HG03025 (cell line): ENCODE data around the gene SLC36A1.
"Not testable (repeated sequence)": the region's sequence is repeated elsewhere in the genome, so short reads cannot be mapped to it uniquely, and the experiment has no call there.

Experiments
- ATAC-seq: cut with Tn5 transposase; IDR thresholded peaks from one replicate; pipeline ENCODE4 v1.9.1; 2021; ENCODE audit warnings: mild to moderate bottlenecking, moderate library complexity; ENCODE audit not compliant: unreplicated experiment, low FRiP score

The SLC36A1 gene

GRCh38 chr5:151480384-151481293 lies 33.2 kb downstream of the SLC36A1 start:
- no peak for ATAC-seq

- ATAC-seq, result no peak
Observed at GRCh38 chr5:151483176-151483575, 35.8 kb downstream of the SLC36A1 start.

GRCh38 chr5:151483647-151484046 lies 36.2 kb downstream of the SLC36A1 start:
- ATAC-seq, result no peak

GRCh38 chr5:151487544-151487943 lies 40.1 kb downstream of the SLC36A1 start:
- ATAC-seq, result no peak

GRCh38 chr5:151490627-151491026 lies 43.2 kb downstream of the SLC36A1 start:
- no peak for ATAC-seq

- no peak for ATAC-seq
Observed at GRCh38 chr5:151491062-151491461, 43.7 kb downstream of the SLC36A1 start.

GRCh38 chr5:151492729-151493128 lies 45.3 kb downstream of the SLC36A1 start:
- ATAC-seq, result no peak

GRCh38 chr5:151493665-151494064 lies 46.3 kb downstream of the SLC36A1 start:
- ATAC-seq, result no peak

- no peak for ATAC-seq
Observed at GRCh38 chr5:151495320-151495719, 47.9 kb downstream of the SLC36A1 start.

GRCh38 chr5:151496041-151496484 lies 48.7 kb downstream of the SLC36A1 start:
- no peak for ATAC-seq

- ATAC-seq, result no peak
Observed at GRCh38 chr5:151497391-151498002, 50.1 kb downstream of the SLC36A1 start.

- no peak for ATAC-seq
Observed at GRCh38 chr5:151498395-151499155, 51.2 kb downstream of the SLC36A1 start.

- no peak for ATAC-seq
Observed at GRCh38 chr5:151499501-151500035, 52.2 kb downstream of the SLC36A1 start.

GRCh38 chr5:151504006-151504405 lies 56.6 kb downstream of the SLC36A1 start:
- no peak for ATAC-seq

GRCh38 chr5:151508308-151508707 lies 60.9 kb downstream of the SLC36A1 start:
- not testable (repeated sequence) for ATAC-seq

GRCh38 chr5:151509231-151509630 lies 61.8 kb downstream of the SLC36A1 start:
- no peak for ATAC-seq

- no peak for ATAC-seq
Observed at GRCh38 chr5:151509836-151510235, 62.4 kb downstream of the SLC36A1 start.

GRCh38 chr5:151517122-151517920 lies 69.9 kb downstream of the SLC36A1 start:
- no peak for ATAC-seq

GRCh38 chr5:151520294-151520693 lies 72.9 kb downstream of the SLC36A1 start:
- no peak for ATAC-seq

GRCh38 chr5:151522226-151522625 lies 74.8 kb downstream of the SLC36A1 start:
- ATAC-seq, result no peak
